ENCODE data around the gene CDH23. TPM values are rescaled to one million over a fixed set of nuclear protein-coding genes. Genes with fewer than 3 reads are reported as not detected.

The CDH23 gene
- total RNA-seq, 1 donor from 2014 or later = not detected

DNA sequence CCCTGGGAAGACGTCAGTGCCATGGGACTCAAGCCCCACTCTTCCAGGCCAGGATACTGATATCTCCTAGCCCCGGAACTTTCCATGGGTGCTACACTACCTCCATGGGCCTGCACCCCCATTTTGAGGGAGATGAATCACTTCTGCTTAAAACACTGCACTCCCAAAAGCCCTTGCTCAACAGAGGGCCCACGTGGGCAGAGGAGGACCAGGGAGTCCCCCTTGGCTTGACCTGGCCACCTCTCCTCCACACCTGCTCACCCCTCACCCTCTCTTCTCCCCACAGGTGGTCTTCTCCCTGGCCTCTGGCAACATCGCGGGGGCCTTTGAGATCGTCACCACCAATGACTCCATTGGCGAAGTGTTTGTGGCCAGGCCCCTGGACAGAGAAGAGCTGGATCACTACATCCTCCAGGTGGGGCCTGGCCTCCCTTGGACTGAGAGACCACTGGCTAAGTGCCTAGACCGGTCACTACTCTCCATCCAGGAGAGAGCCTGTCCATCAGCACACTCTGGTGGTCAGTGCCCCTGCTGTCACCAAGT lies 342.7 kb downstream of the CDH23 start:
- DNase-seq (ENCODE audit: low read depth in 2 of 2) = no peak

DNA sequence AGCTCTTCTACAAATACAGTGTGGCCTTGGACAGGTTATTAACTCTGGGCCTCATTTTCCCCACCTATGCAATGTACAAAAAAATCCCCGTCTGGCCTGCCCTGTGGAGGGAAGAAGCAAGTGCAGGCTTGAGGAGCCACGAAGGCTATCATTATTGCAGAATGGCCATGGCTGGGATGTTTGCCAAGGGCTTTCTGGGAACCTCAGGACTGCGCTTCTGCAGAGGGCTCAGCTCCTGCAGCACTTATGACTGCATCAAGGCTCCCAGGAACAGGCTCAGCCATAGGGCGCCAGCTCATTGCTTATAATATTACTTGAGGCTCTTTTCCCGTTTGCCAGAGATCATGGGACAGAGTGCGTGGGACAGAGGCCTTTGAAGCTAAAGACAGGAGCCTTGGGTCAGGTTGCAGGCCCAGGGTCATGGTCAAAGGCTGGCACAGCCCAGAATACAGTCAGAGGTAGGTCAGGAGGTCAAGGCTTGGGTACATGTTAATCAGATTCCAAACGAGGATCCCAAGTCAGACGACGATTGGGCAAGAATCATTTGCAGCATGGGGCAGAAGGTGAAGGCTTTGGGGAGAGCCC lies 343.4 kb downstream of the CDH23 start:
- peak in 1 of 2 donors; percentile 16 for DNase-seq (ENCODE audit: low read depth in 2 of 2)

- no peak for DNase-seq (ENCODE audit: low read depth in 2 of 2)
These were observed 344.3 kb downstream of the CDH23 start for GRCh38 chr10:71741029-71741428.

GRCh38 chr10:71741671-71742070 lies 345.0 kb downstream of the CDH23 start:
- no peak for DNase-seq (ENCODE audit: low read depth in 2 of 2)

DNA sequence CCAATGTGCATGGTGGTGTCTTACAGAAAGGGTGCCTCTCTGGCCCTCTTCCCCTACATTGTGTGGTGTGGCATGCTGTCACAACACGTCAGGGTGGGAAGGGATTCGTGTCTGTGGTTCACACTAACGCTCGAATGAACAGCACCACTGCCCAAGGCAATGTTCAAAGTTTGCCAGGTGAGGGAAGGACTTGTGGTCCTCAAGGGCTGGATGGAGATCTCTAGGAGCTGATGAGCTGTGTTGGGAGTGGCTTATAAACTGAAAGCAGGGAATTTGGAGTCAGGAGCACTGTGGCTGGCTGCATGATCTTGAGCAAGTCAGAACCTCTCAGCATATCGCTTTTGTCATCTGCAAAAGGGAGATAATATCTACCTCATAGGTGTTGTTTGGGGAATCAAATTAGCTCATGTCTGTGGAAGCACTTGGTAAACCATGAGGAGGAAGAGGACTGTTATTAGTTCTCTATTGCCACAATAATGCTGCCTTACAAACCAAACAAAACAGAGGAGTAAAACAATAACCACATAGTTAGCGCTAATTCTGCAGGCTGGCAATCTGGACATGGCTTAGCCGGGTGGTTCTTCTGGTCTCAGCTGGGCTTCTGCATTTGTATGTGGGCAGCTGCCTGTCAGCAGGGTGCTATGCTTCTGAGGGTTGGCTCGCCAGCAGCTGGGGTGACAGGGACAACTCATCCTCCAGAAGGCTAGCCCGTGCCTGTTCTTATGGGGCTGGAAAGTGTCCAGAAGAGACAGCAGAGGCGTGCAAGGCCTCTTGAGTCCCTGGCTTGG lies 345.8 kb downstream of the CDH23 start:
- no peak for DNase-seq (ENCODE audit: low read depth in 2 of 2)

DNA sequence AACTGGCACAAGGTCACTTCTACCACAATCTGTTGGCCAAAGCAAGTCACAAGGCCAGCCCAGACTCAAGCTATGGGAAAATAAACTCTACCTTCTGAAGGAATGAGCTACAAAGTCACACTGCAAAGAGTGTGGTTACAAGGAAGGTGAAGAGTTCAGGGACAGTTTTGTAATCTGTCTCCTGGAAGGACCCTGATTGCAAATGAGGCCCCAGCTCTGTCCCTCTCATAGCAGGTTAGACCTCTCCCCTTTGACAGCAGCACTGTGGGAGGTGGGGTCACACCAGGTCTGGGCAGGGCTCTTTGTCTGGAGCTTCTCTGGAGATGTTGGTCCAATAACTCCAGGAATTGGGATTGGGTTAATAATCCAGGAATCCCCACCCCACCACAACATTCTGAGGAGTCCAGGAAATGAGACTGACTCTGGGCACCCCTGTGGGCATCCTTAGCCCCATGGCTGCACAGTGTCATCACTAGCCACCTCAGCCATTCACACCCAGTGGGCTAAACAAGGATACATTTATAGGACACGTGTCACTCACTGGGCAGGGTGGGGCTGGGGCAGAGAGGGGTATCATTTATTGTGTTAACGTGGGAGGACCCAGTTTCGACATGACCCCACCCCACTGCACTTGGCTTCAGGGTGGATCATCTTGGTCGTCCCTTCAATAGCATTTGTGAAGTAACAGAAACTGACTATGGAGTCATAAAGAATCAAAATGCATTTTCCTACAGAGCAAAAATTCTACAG lies 346.5 kb downstream of the CDH23 start:
- no peak for DNase-seq (ENCODE audit: low read depth in 2 of 2)

- no peak for DNase-seq (ENCODE audit: low read depth in 2 of 2)
These were observed 347.1 kb downstream of the CDH23 start for GRCh38 chr10:71743866-71744265.

- no peak for DNase-seq (ENCODE audit: low read depth in 2 of 2)
These were observed 348.4 kb downstream of the CDH23 start for GRCh38 chr10:71744897-71745663.

GRCh38 chr10:71745664-71746250 lies 349.0 kb downstream of the CDH23 start:
- no peak for DNase-seq (ENCODE audit: low read depth in 2 of 2)

DNA sequence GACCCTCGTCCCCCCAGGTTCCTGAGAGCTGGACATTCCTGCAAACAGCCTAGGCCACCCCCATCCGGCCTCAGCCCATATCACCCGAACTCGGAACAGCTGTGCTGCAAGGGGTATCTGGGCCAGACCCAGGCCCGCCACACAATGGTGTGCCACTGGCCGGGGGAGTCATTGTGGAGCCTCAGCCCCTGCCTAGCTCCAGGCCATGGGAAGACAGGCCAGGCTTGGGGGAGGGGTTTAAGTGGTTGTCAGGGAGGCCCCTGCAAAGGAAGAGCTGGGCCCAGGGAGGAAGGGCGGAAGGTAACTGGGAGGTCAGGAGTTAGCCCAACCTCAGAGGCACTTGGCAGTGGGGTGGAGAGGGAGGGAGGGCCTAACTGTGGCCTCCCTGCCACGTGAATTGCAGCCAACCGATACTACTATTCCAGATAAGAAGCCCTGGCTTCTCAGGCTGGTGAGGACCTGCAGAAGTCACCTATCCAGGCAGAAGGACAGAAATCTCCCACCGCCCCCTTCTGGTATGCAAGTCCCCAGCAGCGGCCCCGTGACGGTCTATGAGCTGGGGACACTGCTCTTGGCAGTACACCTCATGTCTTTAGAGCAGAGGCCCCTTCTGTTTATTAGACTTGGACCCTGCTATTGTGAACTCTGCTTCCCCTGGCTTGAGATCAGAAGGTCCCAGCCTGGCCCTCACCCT lies 349.8 kb downstream of the CDH23 start:
- peak in 1 of 2 donors; percentile 16 for DNase-seq (ENCODE audit: low read depth in 2 of 2)

DNA sequence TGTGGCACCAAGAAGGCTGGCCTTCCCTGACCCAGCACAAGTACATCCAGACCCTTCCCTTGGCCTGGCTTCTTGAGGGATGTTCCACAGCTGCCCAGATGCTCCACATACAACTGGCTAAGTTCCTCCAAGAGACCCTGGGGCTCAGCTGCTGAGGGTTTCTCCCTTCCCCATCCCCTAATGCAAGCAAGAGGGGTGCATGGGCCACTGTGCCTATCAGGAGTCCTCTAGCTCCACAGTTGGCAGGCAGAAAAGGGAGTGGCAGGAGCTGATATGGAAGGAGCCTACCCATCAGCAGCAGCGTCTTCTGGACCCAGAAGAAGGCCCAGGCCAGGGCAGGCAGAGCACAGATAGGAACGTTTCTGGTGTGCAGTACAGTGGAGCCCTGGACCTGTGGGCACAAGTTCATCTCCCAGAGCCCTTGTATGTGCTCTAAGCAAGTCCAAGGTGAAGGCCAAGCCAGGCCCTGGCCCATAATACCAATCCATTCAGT lies 350.4 kb downstream of the CDH23 start:
- DNase-seq (ENCODE audit: low read depth in 2 of 2) = no peak

GRCh38 chr10:71747551-71748523 lies 351.1 kb downstream of the CDH23 start:
- DNase-seq (ENCODE audit: low read depth in 2 of 2) = peak; percentile 48 to 51

DNA sequence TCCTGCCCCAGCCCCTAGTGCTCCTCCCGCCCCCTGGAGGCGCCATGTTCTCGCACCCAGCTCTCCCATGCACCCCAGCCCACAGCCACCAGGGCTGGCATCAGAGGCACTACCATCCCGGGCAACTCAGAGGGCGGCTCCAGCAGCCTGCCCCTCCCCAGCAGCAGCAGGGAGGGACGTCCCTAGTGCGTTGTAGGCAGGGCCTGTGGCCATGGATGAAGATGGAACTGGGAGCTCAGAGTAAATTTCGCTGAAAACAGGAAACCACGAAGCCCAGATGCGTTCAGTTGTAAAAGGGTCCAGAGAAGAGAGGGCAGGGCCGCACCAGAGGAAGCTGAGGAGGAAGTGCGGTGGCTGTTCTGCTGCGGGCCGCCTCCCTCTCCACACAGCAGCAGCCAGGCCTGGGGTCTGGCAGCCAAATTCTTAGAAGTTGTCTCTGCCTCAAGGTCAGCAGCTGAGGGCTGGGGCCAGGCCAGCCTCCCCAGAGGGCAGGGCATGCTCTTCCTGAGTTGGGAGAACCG lies 352.0 kb downstream of the CDH23 start:
- DNase-seq (ENCODE audit: low read depth in 2 of 2) = peak; percentile 50 to 57

- DNase-seq (ENCODE audit: low read depth in 2 of 2) = no peak
These were observed 352.7 kb downstream of the CDH23 start for GRCh38 chr10:71749396-71749795.

- DNase-seq (ENCODE audit: low read depth in 2 of 2) = no peak
These were observed 353.6 kb downstream of the CDH23 start for GRCh38 chr10:71750124-71750841.

GRCh38 chr10:71750986-71751385 lies 354.3 kb downstream of the CDH23 start:
- DNase-seq (ENCODE audit: low read depth in 2 of 2) = no peak

DNA sequence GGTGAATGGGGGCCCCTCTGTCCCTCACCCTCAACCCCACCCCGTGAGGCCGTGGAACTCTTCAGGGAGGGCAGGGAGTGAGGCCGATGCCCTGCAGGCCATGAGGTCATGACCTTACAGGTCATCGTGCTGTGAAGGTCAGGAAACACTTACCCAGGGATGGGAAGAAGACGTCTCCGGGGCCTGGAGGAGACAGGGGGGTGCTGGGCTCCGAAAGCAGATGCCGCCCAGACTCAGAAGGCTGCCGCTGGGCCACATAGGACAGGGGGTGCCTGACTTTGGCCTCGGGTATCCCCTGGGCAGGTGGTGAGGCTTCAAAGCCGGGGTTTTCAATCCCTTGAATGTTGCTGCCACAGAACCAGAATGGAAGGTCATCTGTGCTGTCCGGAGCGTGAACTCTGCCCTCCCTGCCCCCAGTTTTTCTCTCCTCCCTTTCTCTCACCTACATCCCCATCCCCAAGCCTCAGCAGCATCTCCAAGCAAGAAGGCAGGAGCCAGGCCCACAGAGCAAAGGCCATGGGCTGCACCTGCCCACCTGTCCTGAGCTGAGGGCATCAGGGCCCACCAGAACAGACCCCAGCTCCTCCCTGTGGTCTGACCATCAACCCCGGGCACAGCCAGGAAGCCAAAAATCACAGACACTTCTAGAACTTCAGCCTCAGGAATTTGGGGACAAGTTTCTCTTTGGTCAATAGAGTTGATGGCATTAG lies 354.9 kb downstream of the CDH23 start:
- no peak for DNase-seq (ENCODE audit: low read depth in 2 of 2)

Data from lung microvascular endothelial cell (primary cell).